PC-3 (cell line): Measurements from ENCODE around the gene DIP2B. TPM values are rescaled to one million over a fixed set of nuclear protein-coding genes. Genes with fewer than 3 reads are reported as not detected.

Experiments
- ATAC-seq: fragments of 200-7000 bp; cut with Tn5 transposase; 2 replicates; pipeline ENCODE4 v1.9.1; 2020; ENCODE audit warnings: mild to moderate bottlenecking, moderate library complexity
- BruUV-seq: library from RNA; stranded (reverse); fragments of 400-500 nt; replicated peaks from 2 replicates; lab custom pipeline; 2021; lab: Mats Ljungman, UMichigan
- CTCF ChIA-PET: fragments of 300-600 bp; sonication (Branson Sonifier 250); formaldehyde crosslinking; loops from one replicate; lab custom pipeline; 2022; ENCODE audit warnings: antibody characterized with exemption; lab: Charles Lee
- POLR2A ChIA-PET: fragments of 300-600 bp; sonication (Branson Sonifier 250); formaldehyde crosslinking; loops from one replicate; lab custom pipeline; 2022; ENCODE audit warnings: antibody characterized with exemption; ENCODE audit not compliant: unreplicated experiment; lab: Charles Lee
- DNase-seq: peaks from one replicate; pipeline ENCODE4 v3.0.0-alpha.2; 2015
- H2AFZ ChIP-seq: fragments of 300-600 bp; sonication (generic); 2 replicates; pipeline ENCODE4 v1.6.0; 2016; ENCODE audit warnings: antibody characterized with exemption, low read length
- H3F3A ChIP-seq: fragments of 300-600 bp; sonication (generic); one replicate; pipeline ENCODE4 v1.6.0; 2017; ENCODE audit warnings: antibody characterized with exemption, low read length, control low read depth, mild to moderate bottlenecking; ENCODE audit not compliant: unreplicated experiment
- H3K27ac ChIP-seq: fragments of 300-600 bp; sonication (generic); 2 replicates; pipeline ENCODE4 v1.5.1; 2016; ENCODE audit warnings: mild to moderate bottlenecking, low read length
- H3K27me3 ChIP-seq: fragments of 300-600 bp; sonication (generic); 2 replicates; pipeline ENCODE4 v1.6.1; 2016; ENCODE audit warnings: low read length, mixed read lengths
- H3K36me3 ChIP-seq: fragments of 300-600 bp; sonication (generic); 2 replicates; pipeline ENCODE4 v1.6.1; 2016; ENCODE audit warnings: low read depth, mixed run types, low read length, mixed read lengths
- H3K4me1 ChIP-seq: fragments of 300-600 bp; sonication (generic); 2 replicates; pipeline ENCODE4 v1.5.1; 2016; ENCODE audit warnings: low read length; ENCODE audit not compliant: insufficient read depth
- H3K4me2 ChIP-seq: fragments of 300-600 bp; sonication (generic); 2 replicates; pipeline ENCODE4 v1.6.0; 2016; ENCODE audit warnings: low read length
- H3K4me3 ChIP-seq: fragments of 300-600 bp; sonication (generic); 2 replicates; pipeline ENCODE4 v1.5.1; 2016; ENCODE audit warnings: mild to moderate bottlenecking, low read length, mixed read lengths
- H3K79me2 ChIP-seq: fragments of 300-600 bp; sonication (generic); 2 replicates; pipeline ENCODE4 v1.6.1; 2017; ENCODE audit warnings: low read length, mixed read lengths
- H3K9ac ChIP-seq: fragments of 300-600 bp; sonication (generic); 2 replicates; pipeline ENCODE4 v1.6.0; 2016; ENCODE audit warnings: mild to moderate bottlenecking, low read length
- H3K9me2 ChIP-seq: fragments of 300-600 bp; sonication (generic); replicated peaks from 2 replicates; pipeline ENCODE4 v1.6.1; 2016; ENCODE audit warnings: mixed run types, low read length, mixed read lengths
- H3K9me3 ChIP-seq: fragments of 300-600 bp; sonication (generic); 2 replicates; pipeline ENCODE4 v1.6.1; 2016; ENCODE audit warnings: low read length, mixed read lengths
- H4K20me1 ChIP-seq: fragments of 300-600 bp; sonication (generic); 2 replicates; pipeline ENCODE4 v1.6.1; 2016; ENCODE audit warnings: low read length, mixed read lengths
- CTCF ChIP-seq: fragments of 300-600 bp; sonication (generic); conservative IDR thresholded peaks from 2 replicates; pipeline ENCODE4 v1.5.1; 2017; ENCODE audit warnings: antibody characterized with exemption, low read depth, mild to moderate bottlenecking, low read length
- EZH2 ChIP-seq: fragments of 300-600 bp; sonication (generic); IDR thresholded peaks from one replicate; pipeline ENCODE4 v1.6.1; 2017; ENCODE audit warnings: antibody characterized with exemption, mild to moderate bottlenecking, low read length; ENCODE audit not compliant: unreplicated experiment
- EZH2phosphoT487 ChIP-seq: fragments of 300-600 bp; sonication (generic); IDR thresholded peaks from 2 replicates; pipeline ENCODE4 v1.6.1; 2018; ENCODE audit warnings: mild to moderate bottlenecking, antibody characterized with exemption, low read length, borderline replicate concordance
- intact Hi-C: fragments of 100-400 bp; cut with micrococcal nuclease; formaldehyde crosslinking; loops from 2 replicates; pipeline ENCODE4 v1.9.0; 2023
- total RNA-seq: library from RNA; depleted of rRNA; stranded (reverse); fragments of >200 nt; gene quantifications from 2 replicates; pipeline ENCODE4 v1.2.3, GENCODE V29; 2014

DIP2B gene
- total RNA-seq, 1 experiment from 2014 or later = 36.3 TPM

GRCh38 chr12:50780013-50780412, 275.2 kb downstream of the DIP2B start:
- no peaks in the 10 kb centered on the region for H3K27me3 ChIP-seq
- no peaks in the 10 kb centered on the region for H3K36me3 ChIP-seq
- CTCF ChIA-PET = no interaction called here
- no peak overlapping the region for H3K4me3 ChIP-seq
- H4K20me1 ChIP-seq = no peaks in the 10 kb centered on the region
- DNase-seq = no peak
- H3K9ac ChIP-seq = no peak overlapping the region
- 0 out of 2 replicates have a peak, but pooled peaks cover 5% of the 10 kb centered on the region for H3K4me1 ChIP-seq
- H3K9me3 ChIP-seq = no peaks in the 10 kb centered on the region
- no peak for ATAC-seq
- H3K79me2 ChIP-seq = peaks cover 58% of the 10 kb centered on the region
- H3F3A ChIP-seq = no peaks in the 10 kb centered on the region
- no peak overlapping the region for H2AFZ ChIP-seq
- no peak overlapping the region for H3K4me2 ChIP-seq
- TF ChIP-seq EZH2phosphoT487 = no peak
- no peak for TF ChIP-seq EZH2
- TF ChIP-seq CTCF = no peak
- POLR2A ChIA-PET = interaction anchor here (0.6 to 0.7 kb wide), 2 partner anchors 145 to 171 kb away, joined by 3 to 20 read pairs; no protein-coding TSS in a partner anchor
- H3K9me2 ChIP-seq = no peaks in the 10 kb centered on the region
- no peak overlapping the region for H3K27ac ChIP-seq
- BruUV-seq = no TSS peak
- intact Hi-C loops = no loop called here

GRCh38 chr12:50784501-50784900, 279.7 kb downstream of the DIP2B start:
- peaks cover 7% of the 10 kb centered on the region for H3F3A ChIP-seq
- H3K79me2 ChIP-seq = peaks cover 44% of the 10 kb centered on the region
- H3K9me3 ChIP-seq = no peaks in the 10 kb centered on the region
- H3K9me2 ChIP-seq = no peaks in the 10 kb centered on the region
- POLR2A ChIA-PET = no interaction called here
- peaks cover 41% of the 10 kb centered on the region for H3K4me1 ChIP-seq
- H3K27me3 ChIP-seq = no peaks in the 10 kb centered on the region
- no peak overlapping the region for H2AFZ ChIP-seq
- no peak overlapping the region for H3K4me2 ChIP-seq
- no TSS peak for BruUV-seq
- no peak overlapping the region; the same call in 1 of the 2 replicates for H3K9ac ChIP-seq
- intact Hi-C loops = no loop called here
- TF ChIP-seq EZH2phosphoT487 = no peak
- TF ChIP-seq CTCF = no peak
- no peak for TF ChIP-seq EZH2
- CTCF ChIA-PET = no interaction called here
- H3K4me3 ChIP-seq = no peak overlapping the region
- no peak for ATAC-seq
- H3K27ac ChIP-seq = peak overlapping the region; percentile 20; the same call in 1 of the 2 replicates
- no peak for DNase-seq
- H4K20me1 ChIP-seq = no peaks in the 10 kb centered on the region
- H3K36me3 ChIP-seq = peaks cover 12% of the 10 kb centered on the region

DNA sequence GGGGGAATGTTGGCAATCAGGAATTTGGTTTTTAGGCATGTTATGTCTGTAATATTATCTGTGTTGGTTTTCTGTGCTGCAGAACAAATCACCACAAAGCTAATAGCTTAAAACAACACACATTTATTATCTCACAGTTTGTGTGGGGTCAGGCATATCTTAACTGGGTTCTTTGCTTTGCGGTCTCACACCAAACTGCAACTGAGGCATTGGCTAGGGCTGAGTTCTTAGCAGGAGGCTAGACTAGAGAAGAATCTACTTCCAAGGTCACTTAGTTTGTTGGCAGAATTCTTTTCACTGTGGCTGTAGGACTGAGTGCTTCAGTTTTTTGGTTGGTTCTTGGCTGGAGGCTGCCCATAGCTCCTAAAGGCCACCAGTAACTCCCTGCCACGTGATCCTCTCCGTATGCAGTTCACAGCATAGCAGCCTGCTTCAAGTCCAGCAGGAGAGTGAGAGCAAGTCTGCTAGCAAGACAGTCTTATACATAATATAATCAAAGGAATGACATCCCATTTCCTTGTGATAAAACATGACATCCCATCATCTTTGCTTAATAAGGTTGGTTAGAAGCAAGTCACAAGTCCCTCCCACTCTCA, 280.7 kb downstream of the DIP2B start:
- Histone ChIP-seq H3K4me1 (peaks cover 41% of the 10 kb centered on the region), H3K27me3 (no peaks in the 10 kb centered on the region), H2AFZ (no peak overlapping the region), H3K9ac (peak overlapping the region; percentile 85), H3F3A (peaks cover 7% of the 10 kb centered on the region), H3K9me2 (no peaks in the 10 kb centered on the region), H3K4me2 (peak overlapping the region; percentile 72), H3K79me2 (peaks cover 46% of the 10 kb centered on the region), H4K20me1 (no peaks in the 10 kb centered on the region), H3K9me3 (no peaks in the 10 kb centered on the region), H3K4me3 (no peak overlapping the region), H3K27ac (peak overlapping the region; percentile 97), H3K36me3 (peaks cover 12% of the 10 kb centered on the region)
- ChIA-PET CTCF (no interaction called here), POLR2A (no interaction called here)
- intact Hi-C loops = loop anchor here (2.0 kb wide), 1 partner anchor 21 kb away; the partner anchor contains the start of gene ATF1
- no TSS peak for BruUV-seq
- ATAC-seq (no peak), DNase-seq (no peak)
- no peak for TF ChIP-seq CTCF
- TF ChIP-seq EZH2 = no peak
- TF ChIP-seq EZH2phosphoT487 = no peak
